Measurements from ENCODE around the gene GNAI2.
A peak's percentile ranks its signal among the peaks of the same experiment; 100 is the strongest.
"Not testable (repeated sequence)": the region's sequence is repeated elsewhere in the genome, so short reads cannot be mapped to it uniquely, and the experiment has no call there.

Gene GNAI2

DNA sequence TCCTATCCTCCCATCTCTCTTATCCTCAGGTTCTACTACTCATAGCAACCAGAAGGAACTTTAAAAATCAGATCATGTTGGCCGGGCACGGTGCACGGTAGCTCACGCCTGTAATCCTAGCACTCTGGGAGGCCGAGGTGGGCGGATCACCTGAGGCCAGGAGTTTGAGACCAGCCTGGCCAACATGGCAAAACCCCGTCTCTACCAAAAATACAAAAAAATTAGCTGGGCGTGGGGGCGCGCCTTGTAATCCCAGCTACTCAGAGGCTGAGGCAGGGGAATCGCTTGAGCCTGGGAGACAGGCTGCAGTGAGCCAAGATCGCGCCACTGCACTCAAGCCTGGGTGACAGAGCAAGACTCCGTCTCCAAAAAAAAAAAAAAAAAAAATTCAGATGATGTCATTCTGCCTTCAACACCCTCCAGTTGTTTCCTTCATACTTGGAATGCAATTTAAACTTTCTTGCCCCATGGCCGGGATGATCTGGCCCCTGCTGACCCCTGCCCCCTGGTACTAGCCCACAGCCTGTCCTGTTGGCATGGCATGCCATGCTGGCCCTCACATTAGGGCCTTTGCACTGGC, 7.7 kb upstream of the GNAI2 start:
- not testable (repeated sequence) for DNase-seq

- DNase-seq = no peak
These were observed 6.5 kb upstream of the GNAI2 start for GRCh38 chr3:50229490-50229889.

DNA sequence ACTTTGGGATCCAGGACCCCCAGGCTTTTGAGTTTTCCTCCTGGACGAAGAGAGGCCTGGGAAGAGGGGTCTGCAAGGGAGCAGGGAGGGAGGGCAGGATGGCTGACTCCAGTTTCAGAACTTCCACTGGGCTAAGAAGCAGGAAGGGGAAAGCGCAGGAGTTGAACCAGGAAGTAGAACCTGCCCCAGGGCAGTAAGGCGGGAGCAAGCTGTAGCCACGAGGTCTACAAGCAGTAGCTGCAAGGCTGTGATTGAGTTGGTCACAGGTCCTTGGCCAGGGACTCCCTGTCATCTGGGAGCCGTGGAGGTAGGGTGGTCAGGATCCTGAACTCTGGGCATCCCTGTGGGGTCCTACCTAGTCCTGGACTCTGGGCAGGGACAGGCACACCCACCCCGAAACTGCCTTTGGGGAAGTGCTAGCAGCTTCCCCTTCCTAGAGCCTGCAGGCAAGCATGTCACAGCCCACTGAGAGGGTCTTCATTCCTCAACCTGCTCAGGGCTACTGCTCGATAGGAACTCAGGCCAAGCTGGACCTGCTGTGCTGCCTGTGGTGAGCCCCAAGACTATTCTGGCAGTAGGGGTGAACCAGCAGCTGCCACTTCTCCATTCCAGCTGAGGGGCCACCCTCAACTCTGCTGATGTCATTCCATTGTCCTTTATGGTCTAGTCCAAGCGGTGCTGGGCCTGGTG, 5.8 kb upstream of the GNAI2 start:
- no peak for DNase-seq

- DNase-seq = no peak
These were observed 5.2 kb upstream of the GNAI2 start for GRCh38 chr3:50230794-50231125.

GRCh38 chr3:50231581-50231980, 4.4 kb upstream of the GNAI2 start:
- DNase-seq = no peak

DNA sequence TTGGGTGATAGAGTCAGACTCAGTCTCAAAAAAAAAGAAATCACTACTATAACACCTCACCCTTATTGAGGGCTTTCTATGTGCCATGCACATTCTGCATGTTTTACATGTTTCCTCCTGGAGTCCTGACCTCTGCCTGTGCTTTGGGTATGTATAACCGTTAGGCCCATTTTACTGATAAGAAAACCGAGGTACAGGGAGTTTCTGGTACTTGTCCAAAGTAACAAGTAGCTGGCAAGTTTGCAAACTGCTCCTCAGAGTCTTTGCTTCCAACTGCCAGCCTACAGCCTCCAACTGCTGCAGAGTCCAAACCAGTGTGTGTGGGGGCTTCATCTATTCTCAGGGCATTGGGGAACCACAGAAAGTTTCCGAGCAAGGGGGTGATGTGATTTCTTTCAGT, 3.7 kb upstream of the GNAI2 start:
- DNase-seq = no peak

DNA sequence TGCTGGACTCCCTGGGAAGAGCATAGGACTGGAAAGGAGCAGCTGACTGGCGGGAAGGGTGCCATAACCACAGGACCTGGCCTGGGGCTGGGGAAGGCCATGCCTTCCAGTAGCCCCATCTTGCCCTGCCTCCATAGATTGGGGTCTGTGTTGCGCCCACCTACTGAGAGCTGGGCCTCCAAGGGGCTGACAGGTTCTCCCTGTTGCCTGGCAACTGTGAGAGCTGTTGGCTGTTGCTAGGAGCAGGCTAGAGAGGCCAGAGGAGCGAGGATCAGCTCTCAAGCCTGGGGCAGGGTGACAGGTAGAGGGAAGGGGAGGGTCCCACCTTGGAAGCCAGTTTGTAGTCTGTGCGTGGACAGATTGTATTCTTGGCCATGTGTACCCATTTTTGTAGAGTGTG, 2.8 kb upstream of the GNAI2 start:
- DNase-seq = no peak

GRCh38 chr3:50236484-50237132, 604 bp downstream of the GNAI2 start:
- DNase-seq = no peak

DNA sequence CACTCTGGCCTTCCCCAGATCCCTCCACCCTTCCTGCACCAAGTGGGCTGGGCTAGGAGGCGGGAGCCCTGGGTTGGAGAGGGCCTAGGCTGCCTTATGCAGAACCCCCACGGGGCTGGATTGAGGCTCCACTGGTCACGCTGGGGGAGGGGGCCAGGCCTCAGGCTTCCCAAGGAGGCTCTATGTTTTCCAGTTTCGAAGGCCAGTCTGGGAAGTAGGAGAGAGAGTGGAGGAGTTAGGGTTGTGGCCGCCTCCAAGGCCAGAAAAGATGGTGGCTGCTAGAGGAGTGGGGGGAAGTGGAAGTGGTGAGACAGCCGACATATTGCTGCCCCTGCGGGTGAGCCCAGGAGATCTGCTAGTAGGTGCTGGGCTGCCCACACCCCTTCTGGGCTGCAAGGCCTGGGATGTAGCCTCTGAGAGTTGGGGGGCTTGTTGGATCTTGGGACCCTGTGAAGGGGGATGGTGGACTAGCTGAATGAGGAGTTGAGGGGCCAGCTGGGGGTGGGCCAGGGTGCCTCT, 1.2 kb downstream of the GNAI2 start:
- no peak for DNase-seq

DNA sequence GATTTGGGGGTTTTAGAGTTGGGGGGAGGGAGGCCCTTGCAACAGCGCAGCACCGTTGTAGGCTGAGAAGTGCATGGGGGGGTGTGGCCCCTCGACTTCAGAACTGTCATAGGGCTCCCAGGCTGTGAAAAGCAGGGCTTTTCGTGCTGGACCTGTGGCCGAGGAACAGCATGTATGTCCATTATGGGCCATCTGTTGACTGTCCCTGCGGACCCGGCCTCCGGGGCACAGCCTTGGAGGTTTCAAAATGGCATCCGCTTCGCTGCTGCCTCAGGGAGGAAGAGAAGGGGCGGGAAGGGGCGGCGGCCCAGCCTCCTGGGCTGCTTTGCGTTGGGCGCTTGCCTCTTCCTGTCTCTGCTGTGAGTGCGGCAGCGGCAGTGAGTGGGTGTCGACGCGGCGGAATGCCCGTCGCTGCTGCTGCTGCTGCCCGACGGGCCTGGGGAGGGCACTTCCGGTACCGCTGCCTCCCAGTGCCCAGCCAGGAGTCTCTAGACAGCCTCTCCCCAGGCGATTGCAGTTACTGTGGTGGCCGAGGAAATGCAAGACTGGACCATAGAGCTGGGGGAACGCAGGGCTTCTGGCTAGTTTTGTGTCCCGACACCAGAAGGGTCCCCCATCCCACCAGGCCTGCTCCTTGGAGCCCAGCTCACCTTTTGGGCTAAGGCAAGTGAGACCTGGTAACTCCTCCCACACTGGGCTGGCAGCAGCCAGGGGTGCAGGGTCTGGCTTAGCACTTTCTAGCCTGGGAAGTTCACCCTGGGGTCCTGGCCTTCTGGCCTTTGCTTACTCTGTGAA, 1.9 kb downstream of the GNAI2 start:
- DNase-seq = no peak

GRCh38 chr3:50238549-50239026, 2.6 kb downstream of the GNAI2 start:
- DNase-seq = no peak

- DNase-seq = no peak
These were observed 3.6 kb downstream of the GNAI2 start for GRCh38 chr3:50239649-50240048.

GRCh38 chr3:50241163-50241562, 5.2 kb downstream of the GNAI2 start:
- no peak for DNase-seq

GRCh38 chr3:50241713-50242380, 5.8 kb downstream of the GNAI2 start:
- no peak for DNase-seq

GRCh38 chr3:50242381-50242770, 6.4 kb downstream of the GNAI2 start:
- DNase-seq = no peak

DNA sequence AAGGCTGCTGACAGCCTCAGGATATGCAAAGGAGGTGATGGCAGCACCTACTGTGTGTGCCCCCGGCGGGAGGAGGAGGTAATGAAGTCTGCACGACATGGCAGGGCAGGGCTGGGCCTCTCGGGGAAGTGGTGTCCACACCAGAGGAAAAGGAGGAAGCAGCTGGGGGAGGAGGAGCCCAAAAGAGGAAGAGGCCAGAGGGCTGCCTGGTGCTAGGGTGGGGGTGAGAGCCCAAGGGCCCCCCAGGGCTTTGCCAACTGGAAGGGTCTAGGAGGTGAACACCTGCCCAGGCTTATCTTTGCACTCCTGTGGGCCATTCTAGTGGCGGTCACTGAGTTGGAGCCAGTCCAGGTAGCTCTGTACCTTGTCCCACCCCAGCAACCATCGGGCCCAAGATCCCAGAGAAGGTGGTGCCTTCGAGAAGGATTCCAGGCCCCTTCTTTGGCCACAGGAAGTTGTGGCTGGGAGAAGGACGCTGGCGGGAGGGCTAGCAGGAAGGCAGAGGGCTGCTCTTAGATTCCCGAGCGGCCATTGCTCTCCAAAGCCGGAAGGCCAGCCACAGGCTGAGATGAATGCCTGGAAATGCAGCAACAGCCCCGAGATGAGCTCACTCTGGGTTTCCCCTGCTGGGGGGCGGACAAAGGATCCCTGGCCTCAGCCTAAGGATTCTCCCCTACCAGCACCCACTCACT, 7.0 kb downstream of the GNAI2 start:
- no peak for DNase-seq

DNA sequence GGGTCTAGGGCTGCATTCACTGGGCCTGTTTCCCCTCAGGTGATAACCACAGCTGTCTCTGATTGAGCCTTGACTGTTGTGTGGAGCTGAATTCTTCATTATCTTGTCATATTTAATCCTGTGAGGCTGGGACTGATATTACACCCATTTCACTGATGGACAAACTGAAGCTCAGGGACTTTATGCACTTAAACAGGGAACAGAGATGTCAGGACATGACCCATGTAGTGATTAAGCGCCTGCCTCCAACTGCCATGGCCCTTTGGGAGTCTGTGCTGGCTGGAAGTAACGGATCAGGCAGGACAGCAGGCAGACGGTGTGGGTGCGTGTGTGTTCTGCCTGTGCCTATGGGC, 7.5 kb downstream of the GNAI2 start:
- DNase-seq = no peak

- not testable (repeated sequence) for DNase-seq
These were observed 8.8 kb downstream of the GNAI2 start for GRCh38 chr3:50244813-50245212.

DNA sequence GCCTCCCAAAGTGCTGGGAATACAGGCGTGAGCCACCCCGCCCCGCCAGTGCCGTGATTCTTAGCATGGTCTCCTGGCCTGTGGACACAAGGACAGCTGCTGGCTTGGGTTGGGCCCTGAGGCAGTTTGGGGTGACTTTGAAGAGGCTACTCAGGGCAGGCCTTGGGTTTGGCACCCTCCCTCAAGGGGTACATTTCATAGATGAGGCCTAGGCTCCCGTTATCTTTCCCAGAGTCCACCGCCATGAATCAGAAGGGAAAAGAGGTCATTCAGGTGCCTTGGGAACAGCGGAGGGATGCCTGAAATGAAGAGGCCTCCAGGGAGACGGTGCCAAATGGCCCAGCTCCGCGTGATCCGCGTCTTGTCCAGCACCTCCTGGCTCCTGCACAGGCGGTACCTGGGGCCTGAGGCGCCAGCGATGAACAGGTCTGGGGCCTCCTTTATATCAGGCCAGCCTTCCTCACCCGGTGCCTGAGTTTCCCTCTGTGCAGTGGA, 9.3 kb downstream of the GNAI2 start:
- no peak for DNase-seq

DNA sequence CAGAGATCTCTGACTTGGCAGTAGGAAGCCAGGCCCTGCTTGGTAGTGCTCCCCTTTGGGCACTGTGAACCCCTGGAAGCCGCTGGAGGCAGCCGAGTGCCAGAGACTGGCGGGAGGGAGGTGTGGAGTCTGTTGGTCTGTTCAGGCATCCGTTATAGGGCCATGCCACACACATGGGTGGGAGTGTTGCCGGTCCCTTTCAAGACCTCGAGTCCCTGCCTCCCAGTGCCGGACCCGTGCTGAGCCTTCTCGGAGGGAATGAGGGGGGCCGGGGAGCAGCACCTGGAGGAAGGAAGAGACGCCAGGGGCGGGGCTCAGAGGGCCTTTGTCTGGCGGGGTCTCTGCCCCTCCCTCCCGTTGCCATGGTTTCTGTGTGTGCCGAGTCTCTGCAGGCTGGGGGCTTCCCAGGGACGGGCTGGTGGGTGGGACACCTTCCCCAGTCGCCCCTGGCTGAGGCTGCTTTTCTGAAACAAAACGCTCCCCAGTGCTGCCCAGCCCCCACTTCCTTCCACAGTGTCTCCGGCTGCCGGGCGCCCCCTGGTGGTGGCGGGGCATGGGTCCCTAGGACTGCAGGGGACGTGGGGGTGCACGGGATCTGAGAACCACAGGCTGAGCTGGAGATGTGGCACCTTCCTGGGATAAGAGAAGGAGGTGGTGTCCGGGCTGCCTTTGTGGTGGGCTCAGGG, 10.0 kb downstream of the GNAI2 start:
- peak; percentile 38 for DNase-seq

DNA sequence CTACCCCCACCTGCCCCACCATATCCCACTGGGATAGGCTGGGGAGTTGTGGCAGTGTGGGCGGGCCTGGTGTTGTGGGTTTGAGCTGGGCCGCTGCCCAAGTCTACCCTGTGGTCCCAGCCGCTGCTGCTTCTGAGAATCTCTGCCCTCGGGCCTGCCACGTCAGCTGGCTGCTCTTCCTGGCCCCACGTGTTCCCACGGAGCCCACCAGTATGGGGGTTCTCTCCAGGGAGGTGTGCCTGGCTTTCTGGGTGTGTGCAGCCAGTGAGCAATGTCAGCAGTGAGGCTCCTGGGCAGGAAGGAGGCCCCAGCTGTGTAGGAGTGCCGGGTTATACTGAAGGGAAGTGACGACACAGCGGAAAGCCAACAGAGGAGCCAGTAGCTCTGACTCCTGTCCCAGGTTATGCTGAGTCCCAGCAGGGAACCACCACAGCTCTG, 10.5 kb downstream of the GNAI2 start:
- DNase-seq = no peak
